Gastroesophageal sphincter (tissue), 3 donors: ENCODE measurements around the gene TCF4.

Experiments
- EP300 ChIP-seq: sonication (generic); formaldehyde crosslinking; IDR thresholded peaks from one replicate; pipeline ENCODE4 v1.6.1; 2017; ENCODE audit warnings: antibody characterized with exemption, mild to moderate bottlenecking
- POLR2AphosphoS5 ChIP-seq: sonication (generic); formaldehyde crosslinking; IDR thresholded peaks from one replicate; pipeline ENCODE4 v1.6.1; 2017; ENCODE audit warnings: antibody characterized with exemption
- TF ChIP-seq, protein P1 (sequence below), 4 experiments: fragments of 200-600 bp in 2 of 4; fragments of 450-650 bp in 2 of 4; sonication (generic) in 1 of 4; IDR thresholded peaks; one replicate each; pipeline ENCODE4 v1.5.1; 2017 to 2019; ENCODE audit warnings: antibody characterized with exemption in 4 of 4, mild to moderate bottlenecking in 2 of 4, moderate library complexity in 2 of 4

DNA sequence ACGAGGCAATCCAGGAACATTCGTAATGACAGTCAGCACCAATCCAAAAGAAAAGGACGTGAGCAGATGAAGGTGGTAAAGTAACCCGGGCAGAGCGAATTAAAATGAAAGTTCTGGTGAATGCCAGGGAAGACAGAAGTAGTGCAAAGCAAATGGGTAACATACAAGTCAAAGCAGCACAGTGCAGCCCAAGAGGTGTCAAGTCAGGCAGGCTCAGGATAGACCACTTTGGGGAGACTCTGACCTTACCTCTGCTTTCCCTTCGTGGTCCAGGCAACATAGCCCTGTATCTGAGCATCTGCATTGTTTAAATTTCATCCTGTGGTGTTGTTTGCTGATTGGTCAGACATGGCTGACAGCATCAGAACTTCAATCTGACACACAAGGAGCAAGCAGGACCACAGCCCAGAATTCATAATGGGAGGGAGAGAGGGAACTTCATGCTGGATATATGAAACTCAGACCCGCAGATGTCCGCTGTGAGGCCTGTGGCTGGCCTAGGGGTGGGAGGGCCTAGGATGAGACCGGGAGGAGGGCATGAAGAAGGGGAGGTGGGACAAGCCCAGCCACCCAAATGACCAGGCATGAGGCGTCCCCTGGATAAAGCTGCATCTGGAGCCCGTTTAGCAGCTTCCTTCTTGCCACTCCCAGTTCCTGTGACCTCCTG lies 285.7 kb downstream of the TCF4 start:
- TF ChIP-seq EP300: no peak
- TF ChIP-seq, protein P1, sequence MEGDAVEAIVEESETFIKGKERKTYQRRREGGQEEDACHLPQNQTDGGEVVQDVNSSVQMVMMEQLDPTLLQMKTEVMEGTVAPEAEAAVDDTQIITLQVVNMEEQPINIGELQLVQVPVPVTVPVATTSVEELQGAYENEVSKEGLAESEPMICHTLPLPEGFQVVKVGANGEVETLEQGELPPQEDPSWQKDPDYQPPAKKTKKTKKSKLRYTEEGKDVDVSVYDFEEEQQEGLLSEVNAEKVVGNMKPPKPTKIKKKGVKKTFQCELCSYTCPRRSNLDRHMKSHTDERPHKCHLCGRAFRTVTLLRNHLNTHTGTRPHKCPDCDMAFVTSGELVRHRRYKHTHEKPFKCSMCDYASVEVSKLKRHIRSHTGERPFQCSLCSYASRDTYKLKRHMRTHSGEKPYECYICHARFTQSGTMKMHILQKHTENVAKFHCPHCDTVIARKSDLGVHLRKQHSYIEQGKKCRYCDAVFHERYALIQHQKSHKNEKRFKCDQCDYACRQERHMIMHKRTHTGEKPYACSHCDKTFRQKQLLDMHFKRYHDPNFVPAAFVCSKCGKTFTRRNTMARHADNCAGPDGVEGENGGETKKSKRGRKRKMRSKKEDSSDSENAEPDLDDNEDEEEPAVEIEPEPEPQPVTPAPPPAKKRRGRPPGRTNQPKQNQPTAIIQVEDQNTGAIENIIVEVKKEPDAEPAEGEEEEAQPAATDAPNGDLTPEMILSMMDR (IDR thresholded peaks at IDR 0.05): no peak
- TF ChIP-seq POLR2AphosphoS5: no peak
